Posterior vena cava (tissue), 2 donors: ENCODE results near the gene OAT. TPM values are rescaled to one million over a fixed set of nuclear protein-coding genes. Genes with fewer than 3 reads are reported as not detected.
A peak's percentile ranks its signal among the peaks of the same experiment; 100 is the strongest.

Experiments used
- DNase-seq: peaks from one replicate; pipeline ENCODE4 v3.0.0-alpha.2; 2020; ENCODE audit warnings: low spot score
- intact Hi-C, 2 donors: fragments of 100-400 bp; cut with DNase I; formaldehyde crosslinking; loops; one replicate each; pipeline versions ENCODE4 v1.14.1 to v1.14.2; 2022 to 2023
- total RNA-seq, 2 donors: library from RNA; stranded (reverse); fragmentation: NEBNext Ultra II Directional; extraction: Animal tissue kit (Norgen Biotek cat#: 25700); gene quantifications; one replicate each; pipeline ENCODE4 v1.2.1, GENCODE V29; 2021
- donor health status: DM: yes; HTN: yes; CAD: no.
- donor health status: DM: yes; HTN: yes; CAD: no.

OAT gene
- total RNA-seq, 2 donors from 2014 or later: 89.5 to 113 TPM

GRCh38 chr10:124369066-124369465 lies 49.7 kb downstream of the OAT start:
- intact Hi-C loops: no loop called here
- peak; percentile 31 for DNase-seq

GRCh38 chr10:124367936-124368335 lies 50.8 kb downstream of the OAT start:
- peak; percentile 74 for DNase-seq
- intact Hi-C loops: no loop called here

DNA sequence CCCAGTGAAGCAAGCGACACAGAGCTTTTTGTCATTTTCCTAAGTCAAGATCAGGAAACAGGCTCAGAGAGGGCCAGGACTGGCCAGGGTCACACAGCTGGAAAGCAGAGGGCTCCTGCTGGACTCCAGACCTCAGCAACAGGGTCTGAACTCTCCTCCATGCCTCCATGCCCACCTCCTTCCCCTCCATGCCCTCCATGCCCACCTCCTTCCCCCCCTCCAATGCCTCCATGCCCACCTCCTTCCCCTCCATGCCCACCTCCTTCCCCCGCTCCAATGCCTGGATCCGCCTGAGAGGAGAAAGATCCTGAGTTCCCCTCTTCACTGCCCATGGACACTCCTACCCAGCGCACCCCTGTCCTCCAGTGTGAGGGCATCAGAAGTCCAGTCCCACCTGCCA lies 51.3 kb downstream of the OAT start:
- peak; percentile 38 for DNase-seq
- intact Hi-C loops: no loop called here

- intact Hi-C loops: no loop called here
- no peak for DNase-seq
Observed at GRCh38 chr10:124366825-124367224, 51.9 kb downstream of the OAT start.

DNA sequence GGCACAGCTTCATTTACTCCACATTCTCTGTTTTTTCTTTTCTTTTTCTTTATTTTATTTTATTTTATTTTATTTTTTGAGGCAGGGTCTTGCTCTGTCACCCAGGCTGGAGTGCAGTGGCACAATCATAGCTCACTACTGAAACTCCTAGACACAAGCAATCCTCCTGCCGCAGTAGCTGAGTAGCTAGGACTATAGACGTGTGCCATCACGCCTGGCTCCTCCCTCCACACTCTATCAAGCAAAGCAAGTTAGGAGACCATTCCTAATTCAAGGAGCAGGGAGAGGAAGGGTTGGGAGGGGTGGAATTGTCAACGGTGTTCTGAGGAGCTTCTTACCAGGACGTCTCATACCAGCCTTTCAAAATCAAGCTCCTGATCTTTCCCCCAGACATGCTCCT lies 52.4 kb downstream of the OAT start:
- no peak for DNase-seq

DNA sequence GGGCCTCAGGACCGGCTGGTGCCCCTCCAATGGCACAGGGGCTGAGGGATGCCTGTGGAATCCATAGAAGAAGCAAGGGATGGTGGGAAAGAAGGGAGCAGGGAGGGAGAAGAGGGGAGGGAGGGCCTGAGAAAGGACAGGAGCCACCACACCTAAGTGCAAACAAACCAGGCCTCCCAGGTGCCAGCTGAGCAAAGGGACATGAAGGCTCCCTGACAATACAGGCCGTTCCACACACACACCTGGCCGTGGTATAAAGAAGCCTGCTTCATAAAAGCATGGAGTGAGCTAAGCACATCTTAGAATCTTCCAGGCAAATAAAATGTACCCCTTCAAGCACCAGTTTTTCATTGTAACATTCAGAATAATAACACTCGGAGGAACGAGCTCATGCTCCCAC lies 54.0 kb downstream of the OAT start:
- DNase-seq: no peak
- intact Hi-C loops: no loop called here

More for the DNA sequence above, 52.4 kb downstream of the OAT start:
- intact Hi-C loops: no loop called here

DNA sequence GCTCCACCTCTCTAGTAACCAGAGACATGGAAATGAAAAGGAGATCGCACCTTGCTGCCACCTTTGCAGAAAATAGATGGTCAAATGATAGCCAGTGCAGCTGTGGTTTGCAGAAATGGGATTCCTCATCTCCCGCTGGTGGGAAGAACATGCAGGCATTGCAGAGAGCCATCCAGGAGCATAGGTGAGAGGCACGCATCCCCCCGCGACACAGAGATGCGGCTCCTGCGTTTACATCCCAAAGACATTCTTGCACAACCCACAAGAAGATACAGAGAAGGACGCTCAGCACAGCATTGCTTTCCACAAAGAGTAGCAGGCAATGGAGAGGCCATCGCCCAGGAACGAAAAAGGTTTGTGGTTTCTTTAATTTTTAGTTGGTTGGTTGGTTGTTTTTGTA lies 56.2 kb downstream of the OAT start:
- no peak for DNase-seq
- intact Hi-C loops: no loop called here

- intact Hi-C loops: no loop called here
- DNase-seq: no peak
Observed at GRCh38 chr10:124359336-124359832, 59.3 kb downstream of the OAT start.

DNA sequence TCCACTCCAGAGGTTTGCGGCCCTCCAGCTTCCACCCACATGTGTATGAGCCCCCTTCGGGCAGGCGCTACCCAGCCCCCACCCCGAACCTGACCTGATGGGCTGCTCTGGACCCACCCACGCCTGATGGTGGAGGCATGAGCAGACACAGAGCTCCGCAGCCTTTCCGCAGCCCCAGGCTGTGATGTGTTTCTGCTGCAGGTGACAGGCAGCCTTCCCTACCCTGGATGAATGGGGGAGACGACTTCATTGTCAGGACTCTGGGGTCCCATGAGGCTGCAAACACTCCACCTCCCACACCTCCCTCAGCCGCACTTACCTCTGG lies 61.2 kb downstream of the OAT start:
- DNase-seq: peak; percentile 53
- intact Hi-C loops: no loop called here

DNA sequence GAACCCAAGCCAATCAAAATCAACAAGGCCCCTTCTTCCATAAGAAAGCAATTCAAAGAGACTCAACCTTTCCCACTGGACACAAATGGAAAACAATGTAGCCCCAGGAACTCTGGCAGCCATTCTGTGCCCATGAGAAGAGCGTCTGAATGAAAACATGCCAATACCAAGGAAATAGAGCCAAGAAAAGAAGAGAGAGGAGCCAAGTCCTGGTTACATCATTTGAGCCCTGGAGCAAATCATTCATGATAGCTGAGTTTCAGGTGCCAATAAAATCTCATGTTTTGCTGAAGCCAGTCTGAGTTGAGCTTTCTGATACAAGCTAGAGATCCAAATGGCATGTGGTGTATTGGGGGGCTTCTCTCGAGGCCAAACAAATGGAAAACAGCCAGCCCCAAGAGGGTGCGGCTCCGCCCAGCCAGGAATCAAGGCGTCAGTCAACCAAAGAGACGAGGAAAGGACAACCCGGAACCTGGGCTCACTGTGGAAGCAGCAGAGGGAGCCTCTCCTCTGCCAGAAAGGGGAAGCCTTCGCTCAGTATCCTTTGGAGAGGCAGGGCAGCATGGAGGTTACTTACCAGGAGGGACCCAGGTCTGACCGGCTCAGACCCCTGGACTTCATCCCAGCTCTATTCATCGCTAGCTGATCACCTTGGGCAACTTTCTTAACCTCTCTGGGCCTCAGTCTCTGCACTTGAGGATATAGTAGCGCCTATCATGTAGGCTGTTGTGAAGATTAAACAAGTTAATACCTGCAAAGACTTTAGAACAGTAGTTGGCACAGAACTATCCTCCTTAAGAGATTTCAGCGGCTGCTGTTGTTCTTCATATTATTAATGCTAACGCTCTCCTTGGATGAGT lies 61.8 kb downstream of the OAT start:
- DNase-seq: peak; percentile 51
- intact Hi-C loops: no loop called here

DNA sequence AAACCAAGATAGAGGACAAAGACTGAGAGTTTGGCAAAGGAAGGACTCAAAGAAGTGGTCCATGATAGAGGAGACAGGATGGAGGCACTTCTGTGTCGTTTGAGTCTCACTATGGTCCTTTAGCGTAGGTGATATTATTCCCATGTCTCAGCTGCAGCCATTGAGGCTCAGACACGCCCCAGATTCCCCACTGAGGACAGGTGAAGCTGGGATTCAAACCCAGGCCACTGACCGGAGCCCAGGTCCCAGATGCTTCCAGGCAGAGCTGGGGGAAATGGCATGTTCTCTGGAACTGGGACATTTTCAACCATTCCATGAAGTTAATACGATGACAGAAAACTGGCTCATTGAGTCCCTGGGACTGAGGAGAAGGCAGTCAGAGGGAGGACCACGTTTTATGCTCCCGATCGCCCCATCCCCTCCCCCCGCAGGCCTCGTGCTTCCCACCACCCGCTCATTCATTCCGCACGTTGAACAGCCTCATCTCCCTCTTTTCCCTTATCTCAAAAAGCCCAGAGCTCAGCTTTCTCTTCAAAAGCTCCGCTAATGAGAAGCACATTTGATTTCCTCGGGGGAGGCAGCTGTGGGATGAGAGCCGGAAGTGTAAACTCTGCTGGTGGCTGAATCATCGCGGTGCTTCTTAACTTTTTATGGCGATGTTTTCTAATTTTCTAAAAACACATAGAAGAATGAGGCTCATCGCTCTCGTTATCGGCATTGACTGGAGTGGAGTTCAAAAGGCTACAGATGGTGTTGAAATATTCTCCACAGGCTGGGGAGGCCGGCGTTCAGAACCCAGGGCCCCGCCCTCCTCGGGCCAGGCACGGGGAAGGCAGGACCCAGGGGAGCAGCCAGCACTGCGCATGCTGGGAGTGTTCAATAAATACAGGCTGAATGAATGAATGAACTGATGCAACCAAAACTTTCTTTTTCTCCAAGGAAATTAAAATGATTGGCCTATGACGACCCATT lies 64.0 kb downstream of the OAT start:
- peak; percentile 90 for DNase-seq
- intact Hi-C loops: no loop called here

DNA sequence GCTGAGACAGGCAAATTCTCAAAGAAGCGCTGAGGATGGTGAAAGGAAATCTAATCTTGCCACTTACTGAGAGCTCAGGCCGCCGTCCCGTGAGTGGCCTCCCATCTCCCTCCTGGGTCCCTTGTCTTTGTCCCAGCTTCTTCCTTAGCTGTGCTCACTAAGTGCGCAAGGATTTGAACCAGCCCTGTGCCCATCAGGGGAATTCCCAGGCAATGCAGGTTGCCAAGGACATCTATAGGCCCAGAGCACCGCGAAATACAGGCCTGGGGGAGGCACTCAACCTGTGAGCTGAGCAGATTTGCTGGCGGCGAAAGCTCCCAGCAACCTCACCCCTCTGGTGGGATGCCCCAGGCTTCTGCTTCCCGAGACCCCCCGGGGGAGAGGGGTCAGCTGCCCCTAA lies 64.8 kb downstream of the OAT start:
- peak; percentile 70 for DNase-seq
- intact Hi-C loops: no loop called here

GRCh38 chr10:124353091-124353815 lies 65.5 kb downstream of the OAT start:
- intact Hi-C loops: no loop called here
- peak; percentile 58 for DNase-seq

DNA sequence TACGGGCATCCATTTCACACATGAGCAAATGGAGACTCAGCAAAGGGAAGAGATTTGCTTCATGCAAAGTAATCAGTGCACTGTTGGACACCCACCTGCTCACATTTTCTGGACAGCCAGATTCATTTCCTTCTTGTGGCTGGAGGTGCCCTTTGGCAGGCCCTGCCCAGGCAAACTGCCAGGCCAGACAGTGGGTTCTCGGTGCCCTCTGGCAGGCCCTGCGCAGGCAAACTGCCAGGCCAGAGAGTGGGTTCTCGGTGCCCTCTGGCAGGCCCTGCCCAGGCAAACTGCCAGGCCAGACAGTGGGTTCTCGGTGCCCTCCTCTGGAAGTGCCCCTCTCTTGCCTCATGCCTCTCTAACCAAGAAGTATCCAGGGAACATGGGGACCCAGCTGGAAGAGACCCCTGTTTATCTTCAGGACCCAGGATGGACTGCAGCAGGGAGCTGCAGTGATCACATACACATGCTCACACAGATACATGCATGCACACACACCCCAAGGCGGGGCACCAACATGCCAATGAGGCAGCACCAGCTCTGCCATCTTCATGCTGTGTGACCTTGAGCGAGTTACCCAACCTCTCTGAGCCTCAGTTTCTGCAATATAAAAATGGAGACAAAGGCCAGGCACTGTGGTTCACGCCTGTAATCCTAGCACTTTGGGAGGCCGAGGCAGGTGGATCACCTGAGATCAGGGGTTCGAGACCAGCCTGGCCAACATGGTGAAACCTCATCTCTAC lies 67.1 kb downstream of the OAT start:
- intact Hi-C loops: no loop called here
- DNase-seq: peak; percentile 44

- intact Hi-C loops: no loop called here
- DNase-seq: no peak
Observed at GRCh38 chr10:124350806-124351205, 67.9 kb downstream of the OAT start.

GRCh38 chr10:124349996-124350280 lies 68.8 kb downstream of the OAT start:
- no peak for DNase-seq
- intact Hi-C loops: no loop called here

GRCh38 chr10:124349231-124349995 lies 69.3 kb downstream of the OAT start:
- no peak for DNase-seq
- intact Hi-C loops: no loop called here

DNA sequence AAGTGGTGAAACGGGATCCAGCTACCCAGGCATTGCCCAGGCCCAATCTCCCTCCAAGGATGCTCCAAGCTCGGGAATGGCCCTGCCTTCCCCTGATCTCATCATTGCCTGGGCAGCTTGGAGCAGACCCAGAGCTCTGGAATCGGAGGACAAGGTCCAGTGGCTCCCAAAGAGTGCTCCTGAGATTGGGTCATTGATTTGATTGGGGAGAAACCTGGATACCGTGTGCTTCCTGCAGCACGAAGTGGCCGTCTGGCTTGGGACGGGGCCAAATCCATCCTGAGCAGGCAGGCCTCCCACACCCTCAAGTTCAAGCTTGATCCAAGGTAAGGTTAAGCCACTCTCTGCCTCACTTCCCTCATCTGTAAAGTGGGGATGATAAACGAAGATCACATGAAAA lies 69.9 kb downstream of the OAT start:
- intact Hi-C loops: no loop called here
- no peak for DNase-seq
